Renal cortical epithelial cell (primary cell): Measurements from ENCODE around the gene TMED8. TPM values are rescaled to one million over a fixed set of nuclear protein-coding genes. Genes with fewer than 3 reads are reported as not detected.
"Not testable (repeated sequence)": the region's sequence is repeated elsewhere in the genome, so short reads cannot be mapped to it uniquely, and the experiment has no call there.

ENCODE experiments used
- DNase-seq: peaks from one replicate; pipeline ENCODE4 v3.0.0-alpha.2; 2011; ENCODE audit warnings: low read depth
- total RNA-seq: library from RNA; depleted of rRNA; stranded (reverse); fragments of >200 nt; gene quantifications from 2 replicates; pipeline ENCODE4 v1.2.3, GENCODE V29; 2014

The TMED8 gene
- 13.9 and 22.1 TPM in 2 replicates for total RNA-seq

GRCh38 chr14:77376771-77377501 lies at the start of gene TMED8, which contains the start of gene SAMD15:
TSS of gene TMED8 (minus strand) at chr14:77377094. CDS start at chr14:77377053, 41 bp downstream.
TSS of gene SAMD15 (plus strand) at chr14:77377379. CDS start at chr14:77377419, 40 bp downstream.
- peak; percentile 82 for DNase-seq

- DNase-seq, result no peak
Observed at GRCh38 chr14:77426396-77426795, 49.5 kb upstream of the TMED8 start.

- DNase-seq, result no peak
Observed at GRCh38 chr14:77424862-77425261, 48.0 kb upstream of the TMED8 start.

GRCh38 chr14:77423423-77423822 lies 46.5 kb upstream of the TMED8 start, which contains the start of gene NOXRED1:
TSS of gene NOXRED1 (minus strand) at chr14:77423523. CDS start at chr14:77422889, 634 bp downstream.
- no peak for DNase-seq

- DNase-seq, result no peak
Observed at GRCh38 chr14:77421201-77421600, 44.3 kb upstream of the TMED8 start.

- no peak for DNase-seq
Observed at GRCh38 chr14:77416836-77417235, 39.9 kb upstream of the TMED8 start.

GRCh38 chr14:77416098-77416497 lies 39.2 kb upstream of the TMED8 start:
- not testable (repeated sequence) for DNase-seq

- not testable (repeated sequence) for DNase-seq
Observed at GRCh38 chr14:77415403-77416030, 38.6 kb upstream of the TMED8 start.

GRCh38 chr14:77409131-77409533 lies 32.2 kb upstream of the TMED8 start:
- DNase-seq, result peak; percentile 31

- DNase-seq, result no peak
Observed at GRCh38 chr14:77407158-77407557, 30.3 kb upstream of the TMED8 start.

GRCh38 chr14:77406718-77407117 lies 29.8 kb upstream of the TMED8 start:
- no peak for DNase-seq

GRCh38 chr14:77406086-77406485 lies 29.2 kb upstream of the TMED8 start:
- no peak for DNase-seq

- no peak for DNase-seq
Observed at GRCh38 chr14:77403768-77404167, 26.9 kb upstream of the TMED8 start.

GRCh38 chr14:77400216-77400615 lies 23.3 kb upstream of the TMED8 start:
- no peak for DNase-seq

GRCh38 chr14:77390188-77390587 lies 13.3 kb upstream of the TMED8 start:
- no peak for DNase-seq

- DNase-seq, result no peak
Observed at GRCh38 chr14:77378701-77379100, 1.8 kb upstream of the TMED8 start.

- no peak for DNase-seq
Observed at GRCh38 chr14:77377502-77377844, 579 bp upstream of the TMED8 start.

GRCh38 chr14:77375973-77376770 lies 722 bp downstream of the TMED8 start:
- peak; percentile 7 for DNase-seq

GRCh38 chr14:77375164-77375950 lies 1.5 kb downstream of the TMED8 start:
- no peak for DNase-seq

GRCh38 chr14:77372304-77372841 lies 4.5 kb downstream of the TMED8 start:
- DNase-seq, result peak; percentile 87

- DNase-seq, result no peak
Observed at GRCh38 chr14:77369285-77369684, 7.6 kb downstream of the TMED8 start.
